ENCODE data around the gene ARFIP1.
A peak's percentile ranks its signal among the peaks of the same experiment; 100 is the strongest.
"Not testable (repeated sequence)": the region's sequence is repeated elsewhere in the genome, so short reads cannot be mapped to it uniquely, and the experiment has no call there.

The ARFIP1 gene

DNA sequence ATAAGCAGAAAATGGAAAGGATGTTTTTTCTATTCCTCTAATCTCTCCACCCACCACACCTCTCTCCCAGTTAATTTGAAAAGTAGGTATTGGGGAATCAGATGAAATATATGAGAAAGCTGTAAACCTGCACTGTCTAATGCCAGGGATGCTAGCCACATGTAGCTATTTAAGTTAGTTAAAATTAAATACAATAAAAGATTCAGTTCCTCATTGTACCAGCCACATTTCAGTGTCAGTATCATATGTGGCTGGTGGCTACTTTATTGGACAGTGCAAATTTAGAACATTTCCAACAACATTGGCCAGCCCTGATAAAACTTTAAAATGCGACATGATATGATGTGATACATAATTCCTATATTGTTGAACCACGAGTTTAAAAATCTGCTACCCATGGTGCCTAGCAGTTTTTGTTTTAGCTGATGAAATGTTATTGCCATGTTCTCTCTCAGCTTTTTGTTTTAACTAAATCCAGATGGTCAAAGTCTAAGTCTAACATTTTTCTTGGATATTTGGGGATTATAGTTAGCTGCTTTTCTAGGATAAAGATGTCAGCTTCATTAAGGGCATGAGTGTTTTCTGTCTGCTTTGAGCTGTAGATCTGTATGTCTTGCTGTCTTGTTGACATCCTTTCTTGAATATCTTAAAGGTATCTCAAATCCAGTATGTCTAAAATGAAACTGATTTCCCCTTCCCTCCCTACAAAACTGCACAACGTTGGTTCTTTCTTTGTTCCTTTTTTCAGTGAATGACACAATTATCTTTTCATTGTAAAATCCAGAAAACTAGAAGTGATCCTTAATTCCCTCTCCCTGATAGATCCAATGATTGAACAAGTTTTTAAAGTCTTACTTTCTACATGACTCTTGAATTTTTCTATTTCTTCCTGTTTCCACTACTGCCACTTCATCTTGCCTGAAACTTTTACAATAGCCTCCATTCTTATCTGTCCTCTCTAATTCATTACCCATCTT, 6.2 kb downstream of the ARFIP1 start:
- DNase-seq (ENCODE audit: low read depth, low spot score), result no peak

- no peak for DNase-seq (ENCODE audit: low read depth, low spot score)
Measured at GRCh38 chr4:152786627-152787026, 6.9 kb downstream of the ARFIP1 start.

DNA sequence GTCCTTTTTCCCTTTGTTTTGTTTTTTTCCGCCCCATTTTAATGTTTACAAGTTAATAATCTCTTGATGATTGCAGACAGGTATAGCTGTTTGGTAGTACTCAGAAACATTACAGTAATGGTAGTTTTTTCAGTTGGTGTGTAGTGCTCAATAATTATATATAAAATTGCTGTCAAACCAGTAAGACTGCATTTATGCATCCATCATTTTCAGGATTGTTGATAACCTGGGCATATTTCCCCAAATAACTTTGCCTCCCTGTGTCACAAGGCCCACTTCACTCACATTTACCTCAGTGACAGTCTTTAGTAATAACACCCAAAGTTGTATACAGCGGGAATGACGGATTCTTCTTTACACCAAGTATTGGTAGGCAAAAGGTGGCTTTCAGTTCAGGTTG, 16.1 kb downstream of the ARFIP1 start:
- DNase-seq (ENCODE audit: low read depth, low spot score), result no peak

GRCh38 chr4:152803541-152803940, 23.8 kb downstream of the ARFIP1 start:
- DNase-seq (ENCODE audit: low read depth, low spot score), result no peak

DNA sequence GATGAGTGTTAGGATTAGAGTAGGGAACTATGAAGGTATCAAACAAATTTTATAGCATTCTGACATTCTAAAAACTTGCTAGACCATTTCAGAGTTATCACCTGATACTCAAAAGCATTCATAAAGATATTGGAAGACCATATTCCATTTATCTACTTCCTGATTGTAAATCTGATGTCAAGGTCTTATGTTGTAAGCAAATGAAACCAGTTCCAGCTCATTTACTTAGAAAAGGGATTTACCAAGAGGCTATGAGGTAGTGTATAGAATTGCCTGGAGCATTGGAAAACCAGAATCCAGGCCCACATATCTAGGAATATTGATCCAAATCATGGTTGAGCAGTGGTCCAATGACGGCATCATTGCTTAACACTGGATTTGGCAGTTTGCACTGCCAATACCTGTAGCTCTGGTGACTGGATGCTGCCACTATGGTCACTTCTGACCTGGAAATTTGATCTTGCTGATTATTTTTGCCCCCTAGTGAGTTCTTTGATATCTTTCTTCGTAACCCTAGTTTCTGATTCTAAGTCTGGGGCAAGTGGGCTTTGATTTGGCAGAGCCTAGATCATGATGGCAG, 25.4 kb downstream of the ARFIP1 start:
- DNase-seq (ENCODE audit: low read depth, low spot score), result no peak

DNA sequence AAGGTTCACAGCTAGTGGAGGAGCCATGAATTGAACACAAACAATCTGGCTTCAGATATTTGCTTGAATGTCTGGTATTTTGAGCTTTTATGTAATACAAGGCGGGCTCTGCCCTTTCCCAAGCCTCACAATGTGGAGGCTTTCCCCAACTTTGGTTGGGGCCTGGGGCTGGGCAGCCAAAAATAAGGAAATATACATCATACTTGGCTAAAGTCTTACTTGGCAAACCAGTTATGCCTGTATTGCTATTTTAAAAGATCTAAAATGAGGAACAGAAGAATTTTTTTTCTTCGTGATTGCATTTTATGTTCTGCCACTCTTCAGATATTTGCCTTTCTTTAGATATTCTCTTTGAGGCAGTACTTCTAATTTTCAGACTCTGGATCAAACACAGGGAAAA, 26.1 kb downstream of the ARFIP1 start:
- no peak for DNase-seq (ENCODE audit: low read depth, low spot score)

DNA sequence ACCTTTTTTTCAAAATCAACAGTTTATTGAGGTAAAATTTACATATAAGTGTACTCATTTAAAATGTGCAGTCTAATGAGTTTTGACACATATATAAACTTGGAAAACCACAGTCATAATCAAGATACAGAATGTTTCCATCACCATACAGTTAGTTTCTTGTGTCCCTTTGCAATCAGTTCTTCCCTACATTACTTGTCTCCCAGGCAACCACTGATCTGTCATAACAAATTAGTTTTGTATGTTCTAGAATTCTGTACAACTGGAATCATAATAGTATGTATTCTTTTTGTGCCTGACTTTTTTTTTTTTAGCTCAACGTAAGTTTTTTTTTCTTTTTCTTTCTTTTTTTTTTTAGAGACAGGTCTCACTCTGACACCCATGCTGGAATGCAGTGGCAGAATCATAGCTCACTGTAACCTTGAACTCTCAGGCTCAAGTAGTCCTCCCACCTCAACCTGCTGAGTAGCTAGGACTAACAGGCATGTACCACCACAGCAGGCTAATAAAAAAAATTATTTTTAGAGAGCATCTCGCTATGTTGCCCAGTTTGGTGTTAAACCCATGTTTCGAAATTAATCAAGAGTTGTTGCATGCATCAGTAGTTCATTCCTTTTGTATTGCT, 26.9 kb downstream of the ARFIP1 start:
- no peak for DNase-seq (ENCODE audit: low read depth, low spot score)

- DNase-seq (ENCODE audit: low read depth, low spot score), result peak; percentile 72
Measured at GRCh38 chr4:152807294-152807829, 27.6 kb downstream of the ARFIP1 start.

GRCh38 chr4:152808670-152809069, 28.9 kb downstream of the ARFIP1 start:
- no peak for DNase-seq (ENCODE audit: low read depth, low spot score)

DNA sequence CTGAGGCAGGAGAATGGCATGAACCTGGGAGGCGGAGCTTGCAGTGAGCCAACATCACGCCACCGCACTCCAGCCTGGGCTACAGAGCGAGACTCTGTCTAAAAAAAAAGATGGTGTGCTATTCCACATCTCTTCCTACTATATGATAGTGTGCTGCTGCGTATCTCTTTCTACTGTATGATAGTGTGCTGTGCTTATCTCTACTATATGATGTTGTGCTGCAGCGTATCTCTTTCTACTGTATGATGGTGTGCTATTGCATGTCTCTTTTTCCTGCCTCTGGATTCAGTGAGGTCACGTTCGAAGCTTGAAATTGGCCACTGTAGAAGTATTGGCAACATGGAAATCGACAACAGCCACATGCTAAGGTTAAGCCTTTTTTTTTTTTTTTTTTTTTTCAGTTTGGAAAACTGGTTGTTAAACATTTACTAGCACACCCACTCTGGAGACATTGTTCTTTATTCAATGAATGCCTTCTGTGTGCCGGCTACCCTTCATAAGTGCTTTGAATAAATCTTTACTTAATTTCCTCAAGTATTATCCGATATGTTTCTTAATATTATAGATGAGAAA, 31.0 kb downstream of the ARFIP1 start:
- DNase-seq (ENCODE audit: low read depth, low spot score), result no peak

DNA sequence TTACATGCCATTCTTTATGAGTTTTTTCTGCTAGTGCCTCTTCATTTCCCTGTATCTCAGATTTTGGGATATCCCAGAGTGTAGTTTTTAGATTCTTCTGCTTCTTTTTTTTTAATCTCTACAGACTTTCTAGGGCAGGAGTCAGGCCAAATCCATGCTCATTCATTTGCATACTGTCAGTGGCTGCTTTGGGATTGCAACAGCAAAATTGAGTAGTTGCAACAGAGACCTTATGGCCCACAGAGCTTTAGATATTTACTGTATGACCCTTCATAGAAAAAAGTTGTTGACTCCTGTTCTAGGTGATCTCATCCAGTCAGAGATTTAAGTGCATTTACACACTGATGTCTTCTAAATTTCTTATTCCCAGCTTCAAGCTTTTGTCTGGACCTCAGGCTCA, 35.3 kb downstream of the ARFIP1 start:
- DNase-seq (ENCODE audit: low read depth, low spot score), result no peak

DNA sequence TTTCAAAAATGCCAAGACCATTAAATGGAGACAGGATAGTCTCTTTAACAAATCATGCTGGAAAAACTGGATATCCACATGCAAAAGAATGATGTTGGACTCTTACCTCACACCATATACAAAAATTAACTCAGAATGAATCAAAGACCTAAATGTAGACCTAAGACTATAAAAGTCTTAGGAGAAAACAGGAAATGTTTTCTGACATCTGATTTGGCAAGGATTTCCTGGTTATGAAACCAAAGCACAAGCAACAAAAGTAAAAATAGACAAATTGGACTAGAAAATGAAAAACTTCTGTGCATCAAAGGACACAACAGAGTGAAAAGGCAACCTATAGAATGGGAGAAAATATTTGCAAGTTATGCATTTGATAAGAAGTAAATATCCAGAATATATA, 37.6 kb downstream of the ARFIP1 start:
- no peak for DNase-seq (ENCODE audit: low read depth, low spot score)

DNA sequence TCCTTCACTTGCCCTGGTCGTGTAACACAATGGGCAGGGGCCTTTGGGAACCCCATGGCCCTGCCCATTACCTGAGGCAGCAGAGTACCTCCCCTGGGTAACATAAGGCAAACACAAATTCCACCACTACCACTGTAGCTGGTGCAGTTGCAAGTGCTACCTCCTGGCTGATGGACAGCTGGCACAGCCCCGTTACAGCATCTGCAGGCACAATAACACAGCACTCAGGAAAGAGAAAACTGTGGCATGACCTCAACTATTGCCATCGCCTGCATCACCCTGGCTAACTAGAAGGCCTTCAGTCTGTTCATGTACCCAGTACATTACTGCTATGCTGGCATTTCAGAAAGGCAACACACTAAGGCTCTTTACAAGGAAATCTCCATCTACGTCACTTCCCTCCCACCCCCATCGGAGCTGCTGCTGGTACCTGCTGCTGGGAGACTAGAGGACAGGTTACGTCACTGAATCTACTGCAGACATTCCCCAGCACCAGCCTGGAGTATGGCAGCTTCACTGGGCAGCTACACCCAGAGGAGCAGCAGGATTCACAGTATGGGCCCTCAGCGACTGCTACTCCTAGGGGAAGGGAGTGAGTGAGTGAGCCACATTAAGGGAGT, 39.4 kb downstream of the ARFIP1 start:
- DNase-seq (ENCODE audit: low read depth, low spot score), result no peak

- DNase-seq (ENCODE audit: low read depth, low spot score), result no peak
Measured at GRCh38 chr4:152820073-152820472, 40.3 kb downstream of the ARFIP1 start.

GRCh38 chr4:152822323-152822722, 42.6 kb downstream of the ARFIP1 start:
- no peak for DNase-seq (ENCODE audit: low read depth, low spot score)

DNA sequence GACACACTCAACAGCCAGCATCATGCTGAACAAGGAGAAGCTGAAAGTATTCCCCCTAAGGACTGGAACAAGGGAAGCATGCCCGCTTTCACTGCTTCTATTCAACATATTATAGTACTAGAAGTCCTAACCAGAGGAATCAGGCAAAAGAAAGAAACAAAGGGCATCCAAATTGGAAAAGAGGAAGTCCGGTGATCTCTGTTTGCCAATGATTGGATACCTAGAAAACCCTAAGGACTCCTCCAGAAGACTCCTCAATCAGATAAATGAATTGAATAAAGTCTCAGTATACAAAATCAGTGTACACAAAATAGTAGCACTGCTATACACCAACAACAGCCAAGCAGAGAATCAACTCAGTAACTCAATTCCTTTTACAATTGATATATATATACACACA, 44.8 kb downstream of the ARFIP1 start:
- no peak for DNase-seq (ENCODE audit: low read depth, low spot score)

GRCh38 chr4:152825336-152825735, 45.6 kb downstream of the ARFIP1 start:
- DNase-seq (ENCODE audit: low read depth, low spot score), result peak; percentile 16

- no peak for DNase-seq (ENCODE audit: low read depth, low spot score)
Measured at GRCh38 chr4:152828122-152828521, 48.4 kb downstream of the ARFIP1 start.

DNA sequence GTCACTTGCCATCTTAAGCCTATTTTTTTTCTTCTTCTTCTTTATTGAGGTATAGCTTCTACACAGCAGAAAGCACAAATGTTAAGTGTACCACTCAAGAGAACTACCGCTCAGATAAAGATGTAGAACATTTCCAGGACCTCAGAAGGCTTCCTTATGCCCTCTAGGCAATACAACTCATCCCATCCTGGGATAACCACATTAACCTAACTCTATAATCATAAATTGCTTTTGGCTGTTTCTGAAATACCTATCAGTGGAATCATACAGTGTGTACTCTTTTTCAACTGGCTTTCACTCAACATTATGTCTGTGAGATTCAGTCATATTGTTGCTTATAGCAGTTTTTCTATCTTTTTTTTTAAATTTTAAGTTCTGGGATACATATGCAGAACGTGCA, 51.7 kb downstream of the ARFIP1 start:
- DNase-seq (ENCODE audit: low read depth, low spot score), result no peak

DNA sequence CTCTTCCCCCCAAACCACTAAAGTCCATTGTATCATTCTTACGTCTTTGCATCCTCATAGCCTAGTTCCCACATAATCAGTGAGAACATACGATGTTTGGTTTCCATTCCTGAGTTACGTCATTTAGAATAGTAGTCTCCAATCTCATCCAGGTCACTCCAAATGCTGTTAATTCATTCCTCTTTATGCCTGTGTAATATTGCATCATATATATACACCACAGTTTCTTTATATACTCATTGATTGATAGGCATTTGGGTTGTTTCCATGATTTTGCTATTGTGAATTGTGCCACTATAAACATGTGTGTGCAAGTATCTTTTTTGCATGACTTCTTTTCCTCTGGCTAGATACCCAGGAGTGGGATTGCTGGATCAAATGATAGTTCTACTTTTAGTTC, 57.2 kb downstream of the ARFIP1 start:
- no peak for DNase-seq (ENCODE audit: low read depth, low spot score)

DNA sequence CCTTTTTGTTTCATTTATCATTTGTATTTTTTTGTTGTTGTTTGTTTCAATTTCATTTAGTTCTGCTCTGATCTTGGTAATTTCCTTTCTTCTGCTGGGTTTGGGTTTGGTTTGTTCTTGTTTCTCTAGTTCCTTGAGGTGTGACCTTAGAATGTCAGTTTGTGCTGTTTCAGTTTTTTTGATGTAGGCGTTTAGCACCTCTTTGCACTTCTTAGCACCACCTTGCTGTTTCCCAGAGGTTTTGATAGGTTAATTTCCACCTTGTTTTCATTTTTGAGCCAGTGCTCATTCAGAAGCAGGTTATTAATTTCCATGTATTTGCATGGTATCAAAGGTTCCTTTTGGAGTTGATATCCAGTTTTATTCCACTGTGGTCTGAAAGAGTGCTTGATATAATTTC, 60.0 kb downstream of the ARFIP1 start:
- not testable (repeated sequence) for DNase-seq (ENCODE audit: low read depth, low spot score)

Measured in astrocyte of the hippocampus (primary cell).